HCT116 (cell line): ENCODE data around the gene PCDH15. TPM values are rescaled to one million over a fixed set of nuclear protein-coding genes. Genes with fewer than 3 reads are reported as not detected.

Experiments used
- ATAC-seq: fragments of 200-7000 bp; cut with Tn5 transposase; 2 replicates; pipeline ENCODE4 v1.9.1; 2020; ENCODE audit warnings: mild to moderate bottlenecking, moderate library complexity
- BruUV-seq: library from RNA; stranded (reverse); fragments of 400-500 nt; replicated peaks from 2 replicates; lab custom pipeline; 2021; lab: Mats Ljungman, UMichigan
- CTCF ChIA-PET: fragments of 300-600 bp; sonication (Branson Sonifier 250); formaldehyde crosslinking; loops from one replicate; lab custom pipeline; 2021; ENCODE audit warnings: antibody characterized with exemption; lab: Charles Lee
- POLR2A ChIA-PET: fragments of 300-600, 350-600 bp; sonication (Branson Sonifier 250); formaldehyde crosslinking; loops from one replicate; lab custom pipeline; 2021; ENCODE audit warnings: antibody characterized with exemption; lab: Charles Lee
- RAD21 ChIA-PET, 2 experiments: fragments of 300-600 bp; sonication (Branson Sonifier 250); formaldehyde crosslinking; loops; one replicate each; lab custom pipeline; 2023; ENCODE audit warnings: low total read pairs in 2 of 2; ENCODE audit not compliant: uncharacterized antibody in 2 of 2, unreplicated experiment in 2 of 2, low non-redundant PET in 1 of 2; lab: Charles Lee
- DNase-seq: peaks from one replicate; pipeline ENCODE4 v3.0.0-alpha.2; 2010; ENCODE audit warnings: low read depth, low spot score
- H2AFZ ChIP-seq: fragments of 200-600 bp; shearing (Covaris generic), sonication (generic); 2 replicates; pipeline ENCODE4 v1.6.1; 2017; ENCODE audit warnings: low read depth, mixed run types, mixed read lengths, antibody characterized with exemption, low read length; ENCODE audit not compliant: poor library complexity, severe bottlenecking
- H3K27ac ChIP-seq: 2 replicates; pipeline ENCODE4 v1.5.1; 2012; ENCODE audit warnings: low read depth, low read length
- H3K27me3 ChIP-seq: fragments of 200-600 bp; sonication (generic); 2 replicates; pipeline ENCODE4 v1.6.1; 2016; ENCODE audit warnings: mixed run types, low read length, mixed read lengths; ENCODE audit not compliant: insufficient read depth
- H3K36me3 ChIP-seq, 2 experiments: fragments of 200-500 bp in 1 of 2; fragments of 200-600 bp in 1 of 2; sonication (Bioruptor generic) in 1 of 2; sonication (generic) in 1 of 2; 2 replicates each; pipeline versions ENCODE4 v1.5.1 to v1.6.1; 2014 to 2016; ENCODE audit warnings: low read length in 2 of 2, inconsistent platforms in 1 of 2, mixed read lengths in 1 of 2, mixed run types in 1 of 2; ENCODE audit not compliant: insufficient read depth in 2 of 2, control insufficient read depth in 1 of 2
- H3K4me1 ChIP-seq, 2 experiments: fragments of 200-600 bp in 1 of 2; sonication (generic) in 1 of 2; 2 replicates each; pipeline versions ENCODE4 v1.5.1 to v1.6.1; 2012 to 2017; ENCODE audit warnings: low read length in 2 of 2, inconsistent platforms in 1 of 2, mild to moderate bottlenecking in 1 of 2, mixed read lengths in 1 of 2, mixed run types in 1 of 2, moderate library complexity in 1 of 2; ENCODE audit not compliant: insufficient read depth in 2 of 2, control insufficient read depth in 1 of 2
- H3K4me2 ChIP-seq: fragments of 200-600 bp; sonication (generic); 2 replicates; pipeline ENCODE4 v1.6.1; 2017; ENCODE audit warnings: mixed run types, low read length, mixed read lengths
- H3K4me3 ChIP-seq, 2 experiments: fragments of 200-600 bp in 1 of 2; sonication (generic) in 1 of 2; replicated peaks in 1 of 2; 2 replicates each; pipeline ENCODE4 v1.5.1; 2011 to 2016; ENCODE audit warnings: low read length in 2 of 2, control low read depth in 1 of 2, low read depth in 1 of 2, mild to moderate bottlenecking in 1 of 2, mixed read lengths in 1 of 2, mixed run types in 1 of 2
- H3K79me2 ChIP-seq: fragments of 200-600 bp; sonication (generic); 2 replicates; pipeline ENCODE4 v1.6.1; 2017; ENCODE audit warnings: mild to moderate bottlenecking, mixed run types, low read length, moderate library complexity, mixed read lengths; ENCODE audit not compliant: insufficient read depth
- H3K9ac ChIP-seq: fragments of 200-600 bp; sonication (generic); 2 replicates; pipeline ENCODE4 v1.6.1; 2016; ENCODE audit warnings: low read length, mixed read lengths
- H3K9me2 ChIP-seq: fragments of 200-600 bp; sonication (generic), shearing (Covaris generic); 2 replicates; pipeline ENCODE4 v1.6.1; 2017; ENCODE audit warnings: mixed run types, mild to moderate bottlenecking, moderate library complexity; ENCODE audit not compliant: insufficient read depth
- H3K9me3 ChIP-seq, 2 experiments: fragments of 200-500 bp in 1 of 2; fragments of 200-600 bp in 1 of 2; sonication (Bioruptor generic) in 1 of 2; sonication (generic) in 1 of 2; 2 replicates each; pipeline ENCODE4 v1.6.1; 2014 to 2017; ENCODE audit warnings: low read length in 2 of 2, mixed read lengths in 2 of 2, inconsistent platforms in 1 of 2, low read depth in 1 of 2, mild to moderate bottlenecking in 1 of 2, mixed run types in 1 of 2, moderate library complexity in 1 of 2; ENCODE audit not compliant: control insufficient read depth in 1 of 2, insufficient read depth in 1 of 2
- H4K20me1 ChIP-seq: fragments of 200-600 bp; sonication (generic), shearing (Covaris generic); 2 replicates; pipeline ENCODE4 v1.6.1; 2017; ENCODE audit warnings: mixed run types, mild to moderate bottlenecking, moderate library complexity; ENCODE audit not compliant: insufficient read depth
- POLR2A ChIP-seq: IDR thresholded peaks from 2 replicates; pipeline ENCODE4 v1.7.0; 2011; ENCODE audit warnings: borderline replicate concordance; ENCODE audit not compliant: insufficient read depth, insufficient read length; ENCODE audit errors: extremely low read depth
- intact Hi-C: fragments of 100-400 bp; cut with micrococcal nuclease; formaldehyde crosslinking; loops from 2 replicates; pipeline ENCODE4 v1.10.0; 2022
- total RNA-seq: library from RNA; stranded (reverse); gene quantifications from one replicate; pipeline ENCODE4 v1.2.1, GENCODE V29; 2021; ENCODE audit not compliant: unreplicated experiment
- TF ChIP-seq, protein P1 (sequence below): IDR thresholded peaks from 2 replicates; pipeline ENCODE4 v1.6.1; 2012; ENCODE audit warnings: low read depth
- TF ChIP-seq, protein P2 (sequence below), 3 experiments: fragments of 200-600 bp in 1 of 3; sonication (generic) in 1 of 3; IDR thresholded peaks in 2 of 3; conservative IDR thresholded peaks in 1 of 3; 2 replicates each; pipeline ENCODE4 v1.5.1; 2012 to 2017; ENCODE audit warnings: low read depth in 2 of 3, low read length in 2 of 3, antibody characterized with exemption in 1 of 3, borderline replicate concordance in 1 of 3, control low read depth in 1 of 3, mild to moderate bottlenecking in 1 of 3, mixed read lengths in 1 of 3, mixed run types in 1 of 3, moderate library complexity in 1 of 3; ENCODE audit not compliant: insufficient read depth in 1 of 3
- TF ChIP-seq, protein P3 (sequence below): IDR thresholded peaks from 2 replicates; pipeline ENCODE4 v1.6.1; 2012

The PCDH15 gene
- total RNA-seq, 1 experiment from 2014 or later, result not detected

DNA sequence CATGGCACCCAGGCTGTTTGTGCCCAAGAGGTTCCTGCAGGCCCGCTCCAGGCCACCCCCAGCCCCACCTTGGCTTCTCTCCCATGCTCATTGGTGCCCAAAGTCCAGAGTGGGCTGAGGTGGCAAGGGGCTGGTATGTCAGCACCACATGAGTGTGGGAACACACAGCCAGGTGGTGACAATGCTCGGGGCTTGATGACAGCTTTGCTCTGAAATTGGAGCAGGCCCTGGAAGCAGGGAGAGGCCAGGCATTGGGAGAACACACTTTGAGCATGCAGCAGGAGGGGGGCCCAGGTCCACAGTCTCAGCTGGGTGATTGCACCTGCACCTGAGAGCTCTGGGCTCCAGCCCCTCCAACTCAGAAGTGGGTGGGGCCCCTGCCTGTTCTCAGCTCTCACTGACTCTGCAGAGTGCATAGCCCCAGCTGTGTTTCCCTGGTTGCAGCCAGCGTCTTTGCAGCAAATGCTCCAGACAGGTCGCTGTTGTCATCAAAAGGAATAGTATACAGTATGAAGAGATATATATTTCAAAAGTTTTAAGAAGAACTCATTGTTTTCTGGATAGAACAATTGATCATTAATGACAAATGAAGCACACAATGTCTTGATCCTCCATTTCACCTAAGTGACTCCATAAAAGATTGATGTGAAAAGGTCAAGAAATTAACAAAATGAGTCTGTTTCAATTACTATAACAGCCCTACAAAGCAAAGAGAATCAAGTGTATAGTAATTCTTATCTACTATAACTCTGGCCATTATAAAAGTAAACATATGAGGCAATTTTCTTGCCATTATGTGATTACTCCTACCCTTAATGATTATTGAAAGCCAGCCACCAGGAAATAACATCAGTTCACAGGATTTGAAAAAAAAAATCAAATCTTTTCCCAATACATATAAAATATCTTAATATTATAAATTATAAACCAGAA lies 848.1 kb downstream of the PCDH15 start:
- CTCF ChIA-PET, result no interaction called here
- DNase-seq (no peak), ATAC-seq (no peak)
- H3K27me3 ChIP-seq, result no peaks in the 10 kb centered on the region
- H3K36me3 ChIP-seq, result no peaks in the 10 kb centered on the region
- no peak overlapping the region for H2AFZ ChIP-seq
- H3K79me2 ChIP-seq, result no peaks in the 10 kb centered on the region
- BruUV-seq, result no TSS peak
- TF ChIP-seq, protein P1, sequence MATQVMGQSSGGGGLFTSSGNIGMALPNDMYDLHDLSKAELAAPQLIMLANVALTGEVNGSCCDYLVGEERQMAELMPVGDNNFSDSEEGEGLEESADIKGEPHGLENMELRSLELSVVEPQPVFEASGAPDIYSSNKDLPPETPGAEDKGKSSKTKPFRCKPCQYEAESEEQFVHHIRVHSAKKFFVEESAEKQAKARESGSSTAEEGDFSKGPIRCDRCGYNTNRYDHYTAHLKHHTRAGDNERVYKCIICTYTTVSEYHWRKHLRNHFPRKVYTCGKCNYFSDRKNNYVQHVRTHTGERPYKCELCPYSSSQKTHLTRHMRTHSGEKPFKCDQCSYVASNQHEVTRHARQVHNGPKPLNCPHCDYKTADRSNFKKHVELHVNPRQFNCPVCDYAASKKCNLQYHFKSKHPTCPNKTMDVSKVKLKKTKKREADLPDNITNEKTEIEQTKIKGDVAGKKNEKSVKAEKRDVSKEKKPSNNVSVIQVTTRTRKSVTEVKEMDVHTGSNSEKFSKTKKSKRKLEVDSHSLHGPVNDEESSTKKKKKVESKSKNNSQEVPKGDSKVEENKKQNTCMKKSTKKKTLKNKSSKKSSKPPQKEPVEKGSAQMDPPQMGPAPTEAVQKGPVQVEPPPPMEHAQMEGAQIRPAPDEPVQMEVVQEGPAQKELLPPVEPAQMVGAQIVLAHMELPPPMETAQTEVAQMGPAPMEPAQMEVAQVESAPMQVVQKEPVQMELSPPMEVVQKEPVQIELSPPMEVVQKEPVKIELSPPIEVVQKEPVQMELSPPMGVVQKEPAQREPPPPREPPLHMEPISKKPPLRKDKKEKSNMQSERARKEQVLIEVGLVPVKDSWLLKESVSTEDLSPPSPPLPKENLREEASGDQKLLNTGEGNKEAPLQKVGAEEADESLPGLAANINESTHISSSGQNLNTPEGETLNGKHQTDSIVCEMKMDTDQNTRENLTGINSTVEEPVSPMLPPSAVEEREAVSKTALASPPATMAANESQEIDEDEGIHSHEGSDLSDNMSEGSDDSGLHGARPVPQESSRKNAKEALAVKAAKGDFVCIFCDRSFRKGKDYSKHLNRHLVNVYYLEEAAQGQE, result no peak
- TF ChIP-seq, protein P2, sequence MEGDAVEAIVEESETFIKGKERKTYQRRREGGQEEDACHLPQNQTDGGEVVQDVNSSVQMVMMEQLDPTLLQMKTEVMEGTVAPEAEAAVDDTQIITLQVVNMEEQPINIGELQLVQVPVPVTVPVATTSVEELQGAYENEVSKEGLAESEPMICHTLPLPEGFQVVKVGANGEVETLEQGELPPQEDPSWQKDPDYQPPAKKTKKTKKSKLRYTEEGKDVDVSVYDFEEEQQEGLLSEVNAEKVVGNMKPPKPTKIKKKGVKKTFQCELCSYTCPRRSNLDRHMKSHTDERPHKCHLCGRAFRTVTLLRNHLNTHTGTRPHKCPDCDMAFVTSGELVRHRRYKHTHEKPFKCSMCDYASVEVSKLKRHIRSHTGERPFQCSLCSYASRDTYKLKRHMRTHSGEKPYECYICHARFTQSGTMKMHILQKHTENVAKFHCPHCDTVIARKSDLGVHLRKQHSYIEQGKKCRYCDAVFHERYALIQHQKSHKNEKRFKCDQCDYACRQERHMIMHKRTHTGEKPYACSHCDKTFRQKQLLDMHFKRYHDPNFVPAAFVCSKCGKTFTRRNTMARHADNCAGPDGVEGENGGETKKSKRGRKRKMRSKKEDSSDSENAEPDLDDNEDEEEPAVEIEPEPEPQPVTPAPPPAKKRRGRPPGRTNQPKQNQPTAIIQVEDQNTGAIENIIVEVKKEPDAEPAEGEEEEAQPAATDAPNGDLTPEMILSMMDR (IDR thresholded peaks at IDR 0.05 in 2 of 3, conservative IDR thresholded peaks at IDR 0.05 in 1 of 3; ENCODE audit: borderline replicate concordance in 1 of 3, insufficient read depth in 1 of 3, low read depth in 2 of 3, low read length in 2 of 3), result no peak
- TF ChIP-seq POLR2A, result no peak
- TF ChIP-seq, protein P3, sequence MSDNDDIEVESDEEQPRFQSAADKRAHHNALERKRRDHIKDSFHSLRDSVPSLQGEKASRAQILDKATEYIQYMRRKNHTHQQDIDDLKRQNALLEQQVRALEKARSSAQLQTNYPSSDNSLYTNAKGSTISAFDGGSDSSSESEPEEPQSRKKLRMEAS, result no peak
- no peak overlapping the region for H3K4me3 ChIP-seq
- POLR2A ChIA-PET, result no interaction called here
- H4K20me1 ChIP-seq, result no peaks in the 10 kb centered on the region
- peaks cover 11 to 26% of the 10 kb centered on the region in 2 experiments; a peak in 2 of 4 replicates for H3K9me3 ChIP-seq
- no peaks in the 10 kb centered on the region for H3K9me2 ChIP-seq
- no peak overlapping the region for H3K4me2 ChIP-seq
- intact Hi-C loops, result no loop called here
- no peaks in the 10 kb centered on the region for H3K4me1 ChIP-seq
- H3K9ac ChIP-seq, result no peak overlapping the region
- RAD21 ChIA-PET, result no interaction called here
- H3K27ac ChIP-seq, result no peak overlapping the region
